Vagina (tissue), 2 donors: Measurements from ENCODE around the gene AADACL4.

ENCODE experiments used
- POLR2A ChIP-seq, 2 donors: fragments of 450-650 bp; IDR thresholded peaks; one replicate each; pipeline ENCODE4 v1.6.1; 2017; ENCODE audit warnings: antibody characterized with exemption in 2 of 2, mild to moderate bottlenecking in 2 of 2, moderate library complexity in 2 of 2
- POLR2AphosphoS5 ChIP-seq, 2 donors: sonication (generic); formaldehyde crosslinking; IDR thresholded peaks; one replicate each; pipeline ENCODE4 v1.9.0; 2017; ENCODE audit warnings: antibody characterized with exemption in 2 of 2, mild to moderate bottlenecking in 2 of 2, low read depth in 1 of 2; ENCODE audit not compliant: insufficient read depth in 1 of 2
- TF ChIP-seq, protein P1 (sequence below), 3 experiments: fragments of 450-650 bp in 2 of 3; fragments of 200-600 bp in 1 of 3; sonication (generic) in 1 of 3; IDR thresholded peaks; one replicate each; pipeline ENCODE4 v1.5.1; 2017 to 2019; ENCODE audit warnings: antibody characterized with exemption in 3 of 3, mild to moderate bottlenecking in 2 of 3, moderate library complexity in 2 of 3

DNA sequence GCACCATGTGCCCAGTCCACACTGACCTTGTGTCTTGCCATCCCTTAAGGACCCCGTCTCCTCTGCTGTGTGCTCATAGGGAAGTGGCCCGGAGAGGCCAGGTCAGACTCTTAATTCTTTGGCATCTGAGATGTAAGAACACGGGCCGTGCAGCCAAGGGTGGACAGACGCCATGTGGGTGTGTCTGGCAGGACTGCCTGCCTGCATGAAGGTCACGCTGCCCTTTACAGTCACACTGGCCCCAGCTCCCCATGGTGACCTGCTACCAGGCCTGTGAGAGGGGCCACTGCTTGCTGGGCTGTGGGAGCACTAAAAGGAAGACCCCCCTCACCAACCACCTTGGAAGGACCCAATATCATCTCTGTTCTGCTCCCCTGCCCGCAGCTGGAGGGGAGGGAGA, 43.5 kb upstream of the AADACL4 start:
- TF ChIP-seq, protein P1, sequence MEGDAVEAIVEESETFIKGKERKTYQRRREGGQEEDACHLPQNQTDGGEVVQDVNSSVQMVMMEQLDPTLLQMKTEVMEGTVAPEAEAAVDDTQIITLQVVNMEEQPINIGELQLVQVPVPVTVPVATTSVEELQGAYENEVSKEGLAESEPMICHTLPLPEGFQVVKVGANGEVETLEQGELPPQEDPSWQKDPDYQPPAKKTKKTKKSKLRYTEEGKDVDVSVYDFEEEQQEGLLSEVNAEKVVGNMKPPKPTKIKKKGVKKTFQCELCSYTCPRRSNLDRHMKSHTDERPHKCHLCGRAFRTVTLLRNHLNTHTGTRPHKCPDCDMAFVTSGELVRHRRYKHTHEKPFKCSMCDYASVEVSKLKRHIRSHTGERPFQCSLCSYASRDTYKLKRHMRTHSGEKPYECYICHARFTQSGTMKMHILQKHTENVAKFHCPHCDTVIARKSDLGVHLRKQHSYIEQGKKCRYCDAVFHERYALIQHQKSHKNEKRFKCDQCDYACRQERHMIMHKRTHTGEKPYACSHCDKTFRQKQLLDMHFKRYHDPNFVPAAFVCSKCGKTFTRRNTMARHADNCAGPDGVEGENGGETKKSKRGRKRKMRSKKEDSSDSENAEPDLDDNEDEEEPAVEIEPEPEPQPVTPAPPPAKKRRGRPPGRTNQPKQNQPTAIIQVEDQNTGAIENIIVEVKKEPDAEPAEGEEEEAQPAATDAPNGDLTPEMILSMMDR (IDR thresholded peaks at IDR 0.05) = no peak
- TF ChIP-seq POLR2A (IDR thresholded peaks at IDR 0.05) (no peak), POLR2AphosphoS5 (IDR thresholded peaks at IDR 0.05; ENCODE audit: insufficient read depth in 1 of 2, low read depth in 1 of 2) (peak in 1 of 2 donors; percentile 58)
